ENCODE data around the gene MAGOHB.

MAGOHB gene

GRCh38 chr12:10554228-10554755, 59.1 kb downstream of the MAGOHB start:
- H3K4me3 ChIP-seq (ENCODE audit: low read depth in 1 of 2, low read length in 2 of 2), result no peak overlapping the region
- no peak overlapping the region for H3K9ac ChIP-seq (ENCODE audit: low read length)
- H3K27ac ChIP-seq (ENCODE audit: low read depth, low read length), result no peak overlapping the region
- H3K4me1 ChIP-seq (ENCODE audit: insufficient read depth, low read length), result no peaks in the 10 kb centered on the region
- H3K27me3 ChIP-seq (ENCODE audit: control insufficient read depth in 1 of 2, insufficient read depth in 2 of 2, low read length in 2 of 2), result no peaks in the 10 kb centered on the region
- H3K9me3 ChIP-seq (ENCODE audit: low read length), result no peaks in the 10 kb centered on the region
- no peaks in the 10 kb centered on the region for H3K36me3 ChIP-seq (ENCODE audit: insufficient read depth, low read length)

All from muscle layer of colon (tissue), 2 donors.